Kidney (tissue), 14 donors: ENCODE measurements around the gene CMTM2. TPM values are rescaled to one million over a fixed set of nuclear protein-coding genes. Genes with fewer than 3 reads are reported as not detected.

Source experiments
- DNase-seq, 5 donors: peaks; one replicate each; pipeline ENCODE4 v3.0.0-alpha.2; 2013 to 2020
- FAIRE-seq: peaks from 2 replicates; lab custom pipeline; 2012; peaks lifted over from hg19 to GRCh38; lab: Jason Lieb, UNC
- H3K27ac ChIP-seq, 2 donors: one replicate each; pipeline ENCODE4 v1.7.0; 2013; ENCODE audit warnings: low read depth in 2 of 2, low read length in 2 of 2, inconsistent platforms in 1 of 2
- H3K27me3 ChIP-seq: one replicate; pipeline ENCODE4 v1.7.1; 2013; ENCODE audit warnings: low read length, inconsistent platforms; ENCODE audit not compliant: control insufficient read depth, insufficient read depth
- H3K36me3 ChIP-seq, 3 donors: one replicate each; pipeline versions ENCODE4 v1.7.0 to v1.7.1; 2013; ENCODE audit warnings: low read length in 3 of 3, control low read depth in 1 of 3, inconsistent platforms in 1 of 3; ENCODE audit not compliant: insufficient read depth in 3 of 3, control insufficient read depth in 2 of 3
- H3K4me1 ChIP-seq, 3 donors: one replicate each; pipeline versions ENCODE4 v1.7.0 to v1.7.1; 2013; ENCODE audit warnings: low read length in 3 of 3, inconsistent platforms in 1 of 3, low read depth in 1 of 3; ENCODE audit not compliant: control insufficient read depth in 2 of 3, insufficient read depth in 2 of 3
- H3K4me3 ChIP-seq, 3 donors: one replicate each; pipeline versions ENCODE4 v1.7.0 to v1.8.1; 2013; ENCODE audit warnings: low read length in 3 of 3, control low read depth in 1 of 3, inconsistent platforms in 1 of 3
- H3K9ac ChIP-seq, 3 donors: one replicate each; pipeline versions ENCODE4 v1.7.0 to v1.7.1; 2013; ENCODE audit warnings: low read length in 3 of 3, control low read depth in 1 of 3, inconsistent platforms in 1 of 3
- H3K9me3 ChIP-seq, 3 donors: one replicate each; pipeline versions ENCODE4 v1.7.0 to v1.7.1; 2013; ENCODE audit warnings: low read length in 3 of 3, control low read depth in 1 of 3, inconsistent platforms in 1 of 3; ENCODE audit not compliant: control insufficient read depth in 2 of 3, insufficient read depth in 1 of 3
- CTCF ChIP-seq: IDR thresholded peaks from 3 replicates; pipeline ENCODE4 v1.5.1; 2012; ENCODE audit warnings: mild to moderate bottlenecking, moderate library complexity, borderline replicate concordance; ENCODE audit not compliant: insufficient read depth; ENCODE audit errors: extremely low read depth
- intact Hi-C: fragments of 100-400 bp; cut with DNase I; formaldehyde crosslinking; loops from one replicate; pipeline ENCODE4 v1.11.1; 2022
- polyA plus RNA-seq: library from polyadenylated mRNA; stranded (reverse); fragments of 350-450 nt; fragmentation: Illumina TruSeq; extraction: RNeasy Lipid Tissue Mini Kit (QIAGEN cat#74804); gene quantifications from one replicate; pipeline ENCODE4 v1.2.3, GENCODE V29; 2014; ENCODE audit warnings: low read depth, low replicate concordance; ENCODE audit not compliant: insufficient read depth
- total RNA-seq: library from RNA; stranded (reverse); fragmentation: NEBNext Ultra II Directional; extraction: Animal tissue kit (Norgen Biotek cat#: 25700); gene quantifications from one replicate; pipeline ENCODE4 v1.2.1, GENCODE V29; 2021
- donor health status: control.
- donor health status: control.
- donor health status: control.
- donor health status: control.
- donor health status: control.
- donor health status: DM: yes; HTN: yes; CAD: no.
- donor health status: Normal renal cell carcinoma (clear cell type).

CMTM2 gene
- total and polyA plus RNA-seq, 2 donors from 2014 or later: 0.25 TPM; not detected in 1

DNA sequence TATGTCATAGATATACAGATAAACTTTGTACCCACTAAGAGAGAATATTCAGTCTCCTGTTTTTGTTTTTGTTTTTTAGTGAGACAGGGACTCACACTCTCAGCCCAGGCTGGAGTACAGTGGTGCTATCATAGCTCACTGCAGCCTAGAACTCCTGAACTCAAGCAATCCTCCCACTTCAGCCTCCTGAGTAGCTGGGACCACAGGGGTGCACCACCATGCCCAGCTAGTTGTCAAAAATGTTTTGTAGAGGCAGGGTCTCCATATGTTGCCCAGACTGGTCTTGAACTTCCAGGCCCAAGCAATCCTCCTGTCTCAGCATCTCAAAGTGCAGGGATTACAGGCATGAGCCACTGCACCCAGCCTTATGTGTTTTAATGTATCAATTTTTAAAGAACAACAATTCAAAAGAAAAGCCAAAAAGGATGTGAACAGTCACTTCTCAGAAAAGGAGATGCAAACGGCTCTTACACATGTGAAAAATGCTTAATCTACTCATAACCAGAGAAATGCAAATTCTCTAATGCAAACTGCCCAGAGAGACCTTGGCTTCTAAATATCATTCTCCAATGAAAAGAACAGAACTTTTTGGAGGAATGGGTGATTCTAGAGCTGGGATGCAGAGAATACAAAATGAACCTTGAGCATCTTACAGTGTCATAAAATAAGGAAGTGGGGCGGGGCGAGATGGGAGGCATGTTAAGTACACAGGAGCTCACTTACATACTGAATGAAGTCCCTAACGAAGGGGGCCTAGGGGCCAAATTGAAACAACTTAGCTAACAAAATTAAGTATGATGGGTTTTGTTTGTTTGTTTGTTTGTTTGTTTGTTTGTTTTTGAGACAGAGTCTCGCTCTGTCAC lies 18.0 kb downstream of the CMTM2 start:
- Histone ChIP-seq H3K9ac (no peak overlapping the region), H3K27ac (no peak overlapping the region), H3K36me3 (no peaks in the 10 kb centered on the region), H3K4me3 (no peak overlapping the region), H3K9me3 (no peaks in the 10 kb centered on the region), H3K4me1 (no peaks in the 10 kb centered on the region), H3K27me3 (no peaks in the 10 kb centered on the region)
- intact Hi-C loops: no loop called here
- FAIRE-seq (no peak), DNase-seq (no peak)
- no peak for TF ChIP-seq CTCF

DNA sequence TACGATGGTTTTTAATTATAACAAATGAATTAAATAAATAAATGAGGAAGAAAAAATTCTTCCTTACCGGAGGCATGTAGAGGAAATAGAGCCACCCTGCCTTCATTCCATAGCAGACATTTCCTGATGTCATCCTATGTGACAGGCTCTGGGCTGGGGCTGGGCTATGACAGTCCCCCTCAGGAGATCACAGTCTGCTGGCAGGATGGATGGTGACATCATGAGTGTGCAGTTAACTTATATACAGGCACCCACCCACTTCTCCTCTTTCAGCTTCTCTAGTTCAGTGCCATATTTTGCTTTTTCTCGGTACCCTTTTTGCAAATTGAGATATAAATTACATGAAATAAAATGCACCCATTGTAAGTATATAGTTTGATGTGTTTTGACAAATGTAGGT lies 18.8 kb downstream of the CMTM2 start:
- Histone ChIP-seq H3K4me1 (no peaks in the 10 kb centered on the region), H3K27me3 (no peaks in the 10 kb centered on the region), H3K4me3 (no peak overlapping the region), H3K9me3 (no peaks in the 10 kb centered on the region), H3K36me3 (no peaks in the 10 kb centered on the region), H3K27ac (no peak overlapping the region), H3K9ac (no peak overlapping the region)
- no peak for DNase-seq
- no peak for TF ChIP-seq CTCF
- FAIRE-seq: no peak
- intact Hi-C loops: no loop called here

DNA sequence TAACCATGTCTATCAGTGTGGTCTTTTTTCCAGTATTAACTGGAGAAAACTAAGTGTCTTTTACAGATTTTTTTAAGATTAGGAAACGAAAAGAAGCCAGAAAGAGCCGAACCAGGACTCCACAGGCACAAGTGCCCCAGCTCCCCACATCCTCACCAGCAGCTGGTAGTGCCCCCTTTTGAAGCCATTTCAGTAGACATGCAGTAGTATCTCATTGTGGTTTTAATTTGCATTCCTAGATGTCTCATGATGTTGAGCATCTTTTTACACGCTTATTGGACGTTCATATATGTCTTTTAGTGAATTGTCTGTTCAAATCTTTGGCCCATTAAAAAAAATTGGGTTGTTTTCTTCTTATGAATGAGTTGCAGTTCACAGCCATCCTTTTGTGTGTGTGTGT lies 20.5 kb downstream of the CMTM2 start:
- intact Hi-C loops: loop anchor here (10.0 kb wide), 1 partner anchor 195 kb away; no protein-coding TSS in a partner anchor
- Histone ChIP-seq H3K27ac (no peak overlapping the region), H3K27me3 (no peaks in the 10 kb centered on the region), H3K9ac (no peak overlapping the region), H3K4me3 (no peak overlapping the region), H3K36me3 (no peaks in the 10 kb centered on the region), H3K4me1 (peaks cover 0 to 4% (median 0%) of the 10 kb centered on the region in 3 donors), H3K9me3 (no peaks in the 10 kb centered on the region)
- FAIRE-seq: no peak
- no peak for TF ChIP-seq CTCF
- no peak for DNase-seq
